ENCODE data around the gene HRAS.
A peak's percentile ranks its signal among the peaks of the same experiment; 100 is the strongest.
"Not testable (repeated sequence)": the region's sequence is repeated elsewhere in the genome, so short reads cannot be mapped to it uniquely, and the experiment has no call there.

Gene HRAS

DNA sequence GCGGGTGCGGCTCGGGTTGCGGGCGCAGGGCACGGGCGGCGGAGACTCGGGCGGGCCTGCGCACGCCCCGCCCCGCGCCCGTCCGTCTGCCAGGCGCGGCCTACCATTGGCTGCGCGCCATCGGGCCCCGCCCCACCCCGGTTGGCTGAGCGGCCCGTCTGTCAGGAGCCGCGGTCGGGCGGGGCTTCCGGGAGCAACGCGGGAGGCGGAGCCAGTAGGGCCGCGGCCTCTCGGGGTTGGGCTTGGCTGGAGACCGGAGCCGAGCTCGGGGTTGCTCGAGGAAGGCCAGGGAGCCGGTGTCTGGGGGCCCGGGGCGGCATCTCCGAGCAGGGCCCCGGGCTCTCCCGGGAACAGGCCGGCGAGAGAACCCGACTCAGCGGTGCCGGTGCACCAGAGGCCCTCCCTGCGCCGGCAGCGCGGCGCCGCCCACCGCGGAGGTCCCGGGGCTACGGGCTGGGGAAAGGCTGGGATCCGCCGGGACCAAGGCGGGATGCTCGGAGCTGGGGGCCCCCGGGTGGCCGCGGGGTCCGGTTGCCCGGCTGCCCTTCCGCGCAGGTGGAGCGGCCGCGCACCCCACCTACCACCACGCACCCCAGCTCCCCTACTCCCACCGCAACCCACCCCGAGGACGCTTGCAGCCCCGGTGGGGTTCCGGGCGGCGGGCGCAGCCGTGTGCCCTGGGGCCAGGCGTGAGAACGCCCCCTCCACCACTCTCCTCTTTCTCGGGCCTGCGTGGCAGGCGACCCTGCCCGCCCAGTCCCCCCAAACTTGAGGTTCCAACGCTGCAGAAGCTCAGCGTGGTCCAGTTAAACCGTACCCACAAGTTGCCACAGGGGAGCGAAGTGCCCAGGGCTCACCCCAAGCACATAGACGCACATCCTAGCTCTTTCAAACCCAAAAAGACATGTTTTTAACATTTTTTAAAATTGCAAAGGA is at the start of gene HRAS:
Gene HRAS, minus strand, starts transcription at position 58 of the 936 bp plus-strand sequence.
- DNase-seq (ENCODE audit: low read depth), result peak; percentile 95

DNA sequence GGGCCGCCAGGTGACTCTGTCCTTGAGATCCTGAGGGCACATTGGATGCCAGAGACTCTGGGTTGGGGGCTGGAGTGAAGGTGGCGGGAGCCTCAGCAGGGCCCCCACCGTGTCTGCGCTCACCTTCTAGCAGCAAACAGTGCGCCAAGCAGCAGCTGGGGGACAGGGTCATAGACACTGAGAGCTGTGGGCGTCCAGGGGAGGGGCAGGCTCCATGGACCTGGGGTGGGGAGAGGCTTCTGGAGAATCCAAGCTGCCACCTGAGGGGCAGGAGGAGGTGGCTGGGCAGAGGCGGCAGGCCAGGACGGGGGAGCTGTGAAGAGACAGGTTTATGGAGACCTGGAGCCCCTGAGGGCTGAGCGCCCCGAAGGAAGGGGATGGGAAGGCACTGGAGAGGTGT is 48.9 kb upstream of the HRAS start:
- no peak for DNase-seq (ENCODE audit: low read depth)

DNA sequence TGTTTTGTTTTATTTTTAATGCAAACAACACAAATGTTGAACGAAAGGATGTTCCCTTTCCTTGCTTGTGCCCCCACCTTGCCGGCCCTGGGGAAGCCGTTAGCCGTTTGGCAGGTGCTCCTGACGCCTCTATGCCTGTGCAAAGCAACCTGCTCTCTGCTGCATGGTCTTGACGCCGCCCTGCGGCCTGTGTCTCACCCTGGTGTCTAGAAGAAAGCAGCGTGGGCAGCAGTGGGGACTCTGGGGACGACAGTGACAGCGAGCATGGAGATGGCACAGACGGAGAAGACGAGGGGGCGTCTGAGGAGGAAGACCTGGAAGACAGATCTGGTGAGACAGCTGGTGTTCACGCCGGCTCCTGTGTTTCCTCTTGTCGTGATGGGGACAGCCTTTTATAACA is 46.4 kb upstream of the HRAS start:
- DNase-seq (ENCODE audit: low read depth), result no peak

DNA sequence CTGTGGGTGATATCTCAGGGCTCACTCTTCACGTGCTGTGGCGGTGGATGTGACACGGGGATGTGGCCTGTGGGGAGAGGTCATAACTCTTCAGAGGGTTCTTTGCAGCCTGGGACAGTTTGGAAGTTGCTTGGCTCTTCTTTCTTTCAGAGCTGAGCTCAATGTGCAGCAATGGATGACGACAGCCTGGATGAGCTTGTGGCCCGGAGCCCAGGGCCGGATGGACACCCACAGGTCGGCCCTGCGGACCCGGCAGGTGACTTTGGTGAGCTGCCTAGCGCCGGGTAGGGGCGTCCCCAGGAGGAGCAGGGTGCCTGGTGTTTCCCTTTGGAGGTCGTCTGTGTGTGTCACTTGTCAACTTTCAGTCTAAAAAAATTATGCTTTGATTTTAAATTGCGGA is 46.0 kb upstream of the HRAS start:
- no peak for DNase-seq (ENCODE audit: low read depth)

GRCh38 chr11:579830-580601 is 44.6 kb upstream of the HRAS start:
- DNase-seq (ENCODE audit: low read depth), result no peak

DNA sequence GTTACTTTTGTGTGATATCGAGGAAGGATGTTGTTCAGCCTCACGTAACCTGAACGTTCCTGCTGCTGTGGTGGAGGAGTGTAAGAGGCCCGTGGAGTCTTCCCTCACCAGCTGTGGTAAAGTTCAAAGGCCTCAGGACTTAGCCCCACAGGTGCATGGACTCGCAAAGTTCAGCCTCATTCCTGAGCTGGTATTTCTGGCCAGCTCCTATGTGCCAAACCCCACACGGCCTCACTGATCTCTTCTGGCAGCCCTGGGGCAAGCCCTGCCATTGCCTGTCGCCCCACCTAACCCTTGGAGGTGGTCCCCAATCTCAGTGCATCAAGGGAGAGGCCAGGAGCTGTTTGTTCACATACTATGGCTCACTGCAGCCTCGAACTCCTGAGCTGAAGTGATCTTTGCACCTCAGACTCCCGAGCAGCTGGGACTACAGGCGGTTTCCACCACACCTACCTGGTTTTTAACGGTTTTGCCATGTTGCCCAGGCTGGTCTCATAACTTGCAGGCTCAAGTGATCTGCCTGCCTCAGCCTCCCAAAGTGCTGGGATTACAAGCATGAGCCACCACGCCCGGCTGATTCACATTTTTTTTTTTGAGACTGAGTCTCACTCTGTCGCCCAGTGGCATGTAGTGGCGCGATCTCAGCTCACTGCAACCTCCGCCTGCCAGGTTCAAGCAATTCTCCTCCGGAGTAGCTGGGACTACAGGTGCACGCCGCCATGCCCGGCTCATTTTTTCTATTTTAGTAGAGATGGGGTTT is 43.1 kb upstream of the HRAS start:
- no peak for DNase-seq (ENCODE audit: low read depth)

GRCh38 chr11:577611-577894 is 42.2 kb upstream of the HRAS start:
- no peak for DNase-seq (ENCODE audit: low read depth)

GRCh38 chr11:576811-577610 is 41.6 kb upstream of the HRAS start:
- DNase-seq (ENCODE audit: low read depth), result no peak

DNA sequence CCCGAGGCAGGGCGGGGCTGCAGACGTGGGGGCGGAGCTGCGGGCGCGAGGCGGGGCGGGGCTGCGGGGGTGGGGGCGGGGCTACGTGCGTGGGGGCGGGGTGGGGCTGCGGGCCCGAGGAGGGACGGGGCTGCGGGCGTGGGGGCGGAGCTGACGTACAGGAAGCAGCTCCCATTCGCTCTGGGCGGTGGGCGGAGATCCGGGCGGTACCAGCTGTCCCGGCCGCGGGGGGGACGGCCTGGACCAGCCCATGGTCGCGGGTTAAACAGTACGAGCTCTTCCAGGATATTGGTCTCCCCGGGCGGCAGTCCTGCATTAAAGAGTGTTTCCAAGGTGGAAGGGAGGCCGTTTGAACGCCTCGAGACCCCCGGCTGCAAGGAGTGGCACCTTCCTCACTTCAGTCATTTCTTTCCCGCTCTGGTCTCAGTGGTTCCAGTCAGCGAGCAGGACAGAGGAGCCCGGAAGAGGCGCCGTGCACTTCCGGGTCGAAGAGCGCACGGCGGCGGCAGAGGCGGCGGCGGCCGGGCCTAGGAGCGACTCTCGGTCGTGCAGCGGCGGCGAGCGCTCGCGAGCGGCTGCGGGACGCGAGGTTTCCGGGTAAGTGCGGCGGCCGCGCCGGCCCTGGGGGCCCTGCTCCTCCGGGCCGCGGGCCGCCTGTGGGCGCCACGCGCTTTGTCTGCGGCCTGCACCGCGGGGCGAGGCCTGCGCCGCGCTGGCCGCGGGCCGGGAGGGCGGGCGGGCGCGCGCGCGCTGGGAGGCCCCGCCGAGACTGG is 40.8 kb upstream of the HRAS start, which contains the start of gene PHRF1:
Gene PHRF1, plus strand, starts transcription at position 475 of the 773 bp plus-strand sequence. CDS start 5,043 bp downstream, outside the sequence.
- DNase-seq (ENCODE audit: low read depth), result peak; percentile 90

DNA sequence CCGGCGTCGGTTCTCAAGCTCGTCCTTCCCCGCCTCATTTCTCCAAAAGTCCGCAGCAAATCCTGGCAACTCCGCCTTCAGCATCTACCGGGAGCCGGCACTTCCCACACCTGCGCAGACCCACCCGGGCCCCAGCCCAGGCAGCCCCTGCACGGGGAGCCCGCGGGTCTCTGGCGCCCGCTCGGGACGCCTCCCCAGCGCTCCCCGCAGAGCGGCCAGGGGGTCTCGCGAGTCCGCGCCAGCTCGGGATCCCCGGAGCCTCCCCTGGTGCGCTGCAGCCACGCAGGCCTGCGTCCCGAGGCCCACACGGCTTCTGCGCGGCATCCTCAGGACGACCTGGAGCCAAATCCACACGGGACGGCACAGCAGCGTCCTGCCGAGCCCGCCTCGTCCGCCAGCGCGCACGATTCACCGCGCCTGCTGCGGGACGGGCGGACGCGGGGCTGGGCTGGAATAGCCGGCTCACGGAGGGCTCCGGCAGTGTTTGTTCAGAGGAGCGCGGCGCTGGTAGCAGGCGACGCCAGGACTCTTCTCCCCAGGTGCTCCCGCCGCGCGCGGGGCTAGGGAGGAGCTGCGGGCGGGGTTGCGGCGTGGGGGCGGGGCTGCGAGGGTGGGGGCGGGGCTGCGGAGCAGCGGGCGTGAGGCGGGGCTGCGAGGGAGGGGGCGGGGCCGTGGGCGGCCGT is 40.1 kb upstream of the HRAS start:
- DNase-seq (ENCODE audit: low read depth), result no peak

GRCh38 chr11:574632-575312 is 39.4 kb upstream of the HRAS start:
- no peak for DNase-seq (ENCODE audit: low read depth)

DNA sequence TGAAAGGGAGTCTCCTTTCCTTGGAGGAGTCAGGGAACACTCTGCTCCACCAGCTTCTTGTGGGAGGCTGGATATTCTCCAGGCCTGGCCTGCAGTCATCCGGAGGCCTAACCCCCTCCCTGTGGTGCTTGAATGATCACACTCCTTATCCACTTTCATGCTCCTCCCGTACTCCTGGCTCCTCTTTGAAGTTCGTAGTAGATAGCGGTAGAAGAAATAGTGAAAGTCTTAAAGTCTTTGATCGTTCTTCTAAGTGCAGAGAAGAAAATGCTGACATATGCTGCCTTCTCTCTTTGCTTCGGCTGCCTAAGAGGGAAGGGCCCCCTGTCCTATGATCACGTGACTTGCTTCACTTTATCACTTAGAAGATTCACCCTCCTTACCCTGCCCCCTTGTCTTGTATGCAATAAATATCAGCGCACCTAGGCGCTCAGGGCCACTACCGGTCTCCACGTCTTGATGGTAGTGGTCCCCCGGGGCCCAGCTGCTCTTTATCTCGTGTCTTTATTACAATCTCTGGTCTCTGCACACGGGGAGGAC is 38.7 kb upstream of the HRAS start:
- DNase-seq (ENCODE audit: low read depth), result not testable (repeated sequence)

- no peak for DNase-seq (ENCODE audit: low read depth)
Observed at GRCh38 chr11:573146-573759, 37.9 kb upstream of the HRAS start.

DNA sequence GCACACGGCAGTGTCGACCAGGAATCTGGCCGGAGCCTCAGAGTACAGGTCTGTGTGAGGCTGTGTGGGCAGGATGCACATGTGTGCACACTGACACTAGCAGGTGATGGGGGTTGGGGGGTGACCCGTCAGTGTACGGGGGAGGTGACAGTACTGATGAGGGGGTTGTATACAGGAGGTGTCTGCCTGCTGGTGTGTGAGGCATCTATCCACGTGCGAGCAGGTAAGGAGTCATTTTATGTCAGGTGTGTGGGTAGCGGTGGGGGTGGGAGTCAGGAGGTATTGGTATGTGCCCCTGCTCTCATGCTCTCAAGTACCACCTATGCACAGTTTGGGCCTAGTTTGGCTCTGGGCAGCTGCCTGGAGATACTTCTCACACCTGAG is 36.4 kb upstream of the HRAS start:
- no peak for DNase-seq (ENCODE audit: low read depth)

- no peak for DNase-seq (ENCODE audit: low read depth)
Observed at GRCh38 chr11:569158-569885, 33.9 kb upstream of the HRAS start.

GRCh38 chr11:568306-569157 is 33.2 kb upstream of the HRAS start:
- DNase-seq (ENCODE audit: low read depth), result peak; percentile 88

- DNase-seq (ENCODE audit: low read depth), result no peak
Observed at GRCh38 chr11:567629-568292, 32.4 kb upstream of the HRAS start.
